Measurements from ENCODE around the gene GTF2IRD1.

Gene GTF2IRD1

GRCh38 chr7:74569501-74570075 lies 115.9 kb downstream of the GTF2IRD1 start:
- no peak for DNase-seq

GRCh38 chr7:74570533-74571156 lies 116.9 kb downstream of the GTF2IRD1 start:
- DNase-seq, result peak in 1 of 14 donors; percentile 10

GRCh38 chr7:74572301-74572979 lies 118.7 kb downstream of the GTF2IRD1 start:
- DNase-seq, result no peak

- no peak for DNase-seq
Measured at GRCh38 chr7:74573512-74573911, 119.8 kb downstream of the GTF2IRD1 start.

- DNase-seq, result no peak
Measured at GRCh38 chr7:74575083-74575784, 121.5 kb downstream of the GTF2IRD1 start.

- no peak for DNase-seq
Measured at GRCh38 chr7:74575811-74576210, 122.1 kb downstream of the GTF2IRD1 start.

GRCh38 chr7:74579800-74580685 lies 126.3 kb downstream of the GTF2IRD1 start:
- DNase-seq, result no peak

- no peak for DNase-seq
Measured at GRCh38 chr7:74581916-74582440, 128.3 kb downstream of the GTF2IRD1 start.

- DNase-seq, result no peak
Measured at GRCh38 chr7:74582447-74583039, 128.8 kb downstream of the GTF2IRD1 start.

- no peak for DNase-seq
Measured at GRCh38 chr7:74583630-74584029, 129.9 kb downstream of the GTF2IRD1 start.

GRCh38 chr7:74584160-74584954 lies 130.7 kb downstream of the GTF2IRD1 start:
- DNase-seq, result no peak

- DNase-seq, result no peak
Measured at GRCh38 chr7:74585844-74586243, 132.1 kb downstream of the GTF2IRD1 start.

- DNase-seq, result peak in 1 of 14 donors; percentile 4
Measured at GRCh38 chr7:74586258-74587175, 132.8 kb downstream of the GTF2IRD1 start.

- DNase-seq, result peak in 10 of 14 donors; percentile 8 to 83 (median 35)
Measured at GRCh38 chr7:74587435-74588126, 133.9 kb downstream of the GTF2IRD1 start.

- DNase-seq, result no peak
Measured at GRCh38 chr7:74590813-74591212, 137.1 kb downstream of the GTF2IRD1 start.

- DNase-seq, result peak in 1 of 14 donors; percentile 1
Measured at GRCh38 chr7:74598558-74598957, 144.9 kb downstream of the GTF2IRD1 start.

- no peak for DNase-seq
Measured at GRCh38 chr7:74599244-74599643, 145.5 kb downstream of the GTF2IRD1 start.

GRCh38 chr7:74604326-74605020 lies 150.8 kb downstream of the GTF2IRD1 start:
- DNase-seq, result peak in 2 of 14 donors; percentile 6 to 20
